GM12801 (cell line): ENCODE results near the gene HLA-DMA.

ENCODE experiments used
- CTCF ChIP-seq: IDR thresholded peaks from one replicate; pipeline ENCODE4 v1.5.1; 2011; ENCODE audit warnings: control low read depth; ENCODE audit not compliant: insufficient read length; ENCODE audit errors: extremely low read depth

HLA-DMA gene

GRCh38 chr6:32960563-32960962, 7.7 kb upstream of the HLA-DMA start:
- TF ChIP-seq CTCF: no peak

- no peak for TF ChIP-seq CTCF
Measured at GRCh38 chr6:32956176-32956575, 3.3 kb upstream of the HLA-DMA start.

GRCh38 chr6:32954986-32955802, 2.3 kb upstream of the HLA-DMA start:
- TF ChIP-seq CTCF: no peak

- no peak for TF ChIP-seq CTCF
Measured at GRCh38 chr6:32954267-32954666, 1.4 kb upstream of the HLA-DMA start.

GRCh38 chr6:32953775-32954174, 878 bp upstream of the HLA-DMA start:
- TF ChIP-seq CTCF: no peak

GRCh38 chr6:32950449-32950848, 2.4 kb downstream of the HLA-DMA start:
- no peak for TF ChIP-seq CTCF

GRCh38 chr6:32950010-32950409, 2.9 kb downstream of the HLA-DMA start:
- no peak for TF ChIP-seq CTCF

- no peak for TF ChIP-seq CTCF
Measured at GRCh38 chr6:32949113-32949512, 3.8 kb downstream of the HLA-DMA start.
